ENCODE measurements around the gene ZBED3. TPM values are rescaled to one million over a fixed set of nuclear protein-coding genes. Genes with fewer than 3 reads are reported as not detected.

Gene ZBED3, protein sequence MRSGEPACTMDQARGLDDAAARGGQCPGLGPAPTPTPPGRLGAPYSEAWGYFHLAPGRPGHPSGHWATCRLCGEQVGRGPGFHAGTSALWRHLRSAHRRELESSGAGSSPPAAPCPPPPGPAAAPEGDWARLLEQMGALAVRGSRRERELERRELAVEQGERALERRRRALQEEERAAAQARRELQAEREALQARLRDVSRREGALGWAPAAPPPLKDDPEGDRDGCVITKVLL
- 23.0 TPM for polyA plus RNA-seq (2013)

- ChIA-PET POLR2A (interaction anchor here (1.5 kb wide), 1 partner anchor 10 kb away, joined by 6 read pairs; no protein-coding TSS in a partner anchor), CTCF (interaction anchor here (0.6 to 5.9 kb wide), 9 partner anchors 9 to 230 kb away, joined by 3 to 37 read pairs (median 3); no protein-coding TSS in a partner anchor)
- Histone ChIP-seq H3K27me3 (replicated peaks in 2 of 5; ENCODE audit: control insufficient read depth in 4 of 5, insufficient read depth in 5 of 5, low read length in 4 of 5) (no peaks in the 10 kb centered on the region), H3K27ac (ENCODE audit: insufficient read depth in 1 of 2, low read depth in 1 of 2, low read length in 2 of 2, poor library complexity in 1 of 2, severe bottlenecking in 2 of 2) (peak within 1 kb of the TSS; percentile 79 to 90), H3K9me3 (ENCODE audit: control extremely low read depth in 1 of 5, control insufficient read depth in 4 of 5, insufficient read depth in 2 of 5, low read depth in 1 of 5, low read length in 4 of 5) (no peaks in the 10 kb centered on the region), H3K4me1 (ENCODE audit: control extremely low read depth in 1 of 4, control insufficient read depth in 4 of 4, insufficient read depth in 4 of 4, low read length in 3 of 4) (peaks cover 15 to 29% (median 18%) of the 10 kb centered on the region in 4 experiments), H3K4me3 (ENCODE audit: control insufficient read depth in 1 of 7, extremely low read depth in 1 of 7, insufficient read depth in 4 of 7, low read depth in 2 of 7, low read length in 6 of 7) (peak within 1 kb of the TSS; percentile 74 to 98 (median 86)), H3K36me3 (ENCODE audit: control insufficient read depth in 4 of 4, insufficient read depth in 4 of 4, low read length in 3 of 4) (peaks cover 6 to 15% (median 13%) of the 10 kb centered on the region in 4 experiments)
- peak; percentile 87 to 96 (median 94) for DNase-seq
- 0% methylated on average over 61 of the region's 63 CpGs for WGBS (ENCODE audit: insufficient coverage)
Measured at GRCh38 chr5:77086689-77087483, at the start of gene ZBED3. Gene ZBED3 (minus strand): TSS chr5:77087285. CDS start chr5:77077878, 9,407 bp downstream.

DNA sequence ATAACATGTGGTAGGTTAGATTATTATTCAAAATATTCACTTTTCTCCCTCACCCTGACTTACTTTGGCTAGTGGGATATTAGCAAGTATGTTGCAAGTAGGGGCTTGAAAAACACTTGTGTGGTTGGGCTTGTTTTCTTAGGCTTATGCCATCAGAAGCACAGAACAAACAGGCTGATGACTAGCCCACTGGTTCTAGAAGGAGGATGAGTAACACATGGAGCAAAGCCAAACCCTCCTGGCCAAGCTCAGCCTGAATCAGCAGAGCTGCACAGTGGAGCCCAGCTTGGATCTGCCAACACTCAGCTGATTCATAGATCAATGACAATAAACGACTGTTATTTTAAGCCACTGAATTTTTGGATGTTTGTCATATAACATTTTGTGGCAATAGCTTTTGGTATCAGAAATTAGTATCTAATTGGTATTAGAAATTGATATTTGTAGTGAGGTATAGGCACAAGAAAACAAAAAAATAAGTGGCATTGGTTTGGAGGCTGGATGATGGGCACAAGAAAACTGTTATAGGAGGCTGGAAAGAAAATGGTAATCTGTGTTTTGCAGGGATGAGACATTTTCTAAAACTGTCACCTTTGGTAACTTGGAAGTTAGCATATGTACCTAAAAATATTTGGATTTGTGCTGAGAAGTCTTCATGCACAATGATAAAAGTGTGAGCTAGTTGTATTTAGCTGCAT lies 46.1 kb upstream of the ZBED3 start:
- ChIA-PET POLR2A (no interaction called here), CTCF (interaction anchor here (1.0 to 1.4 kb wide), 2 partner anchors 9 to 13 kb away, joined by 3 to 6 read pairs; no protein-coding TSS in a partner anchor)
- no peaks in the 10 kb centered on the region for H3K27me3 ChIP-seq (replicated peaks in 2 of 5; ENCODE audit: control insufficient read depth in 4 of 5, insufficient read depth in 5 of 5, low read length in 4 of 5)
- H3K27ac ChIP-seq (ENCODE audit: insufficient read depth in 1 of 2, low read depth in 1 of 2, low read length in 2 of 2, poor library complexity in 1 of 2, severe bottlenecking in 2 of 2): no peak overlapping the region
- H3K4me3 ChIP-seq (ENCODE audit: control insufficient read depth in 1 of 7, extremely low read depth in 1 of 7, insufficient read depth in 4 of 7, low read depth in 2 of 7, low read length in 6 of 7): no peak overlapping the region
- no peaks in the 10 kb centered on the region for H3K9me3 ChIP-seq (ENCODE audit: control extremely low read depth in 1 of 5, control insufficient read depth in 4 of 5, insufficient read depth in 2 of 5, low read depth in 1 of 5, low read length in 4 of 5)
- DNase-seq: no peak
- H3K36me3 ChIP-seq (ENCODE audit: control insufficient read depth in 4 of 4, insufficient read depth in 4 of 4, low read length in 3 of 4): peaks cover 0 to 1% (median 0%) of the 10 kb centered on the region in 4 experiments
- no CpG with 5 or more reads among the region's 1 CpG for WGBS (ENCODE audit: insufficient coverage)
- no peaks in the 10 kb centered on the region for H3K4me1 ChIP-seq (ENCODE audit: control extremely low read depth in 1 of 4, control insufficient read depth in 4 of 4, insufficient read depth in 4 of 4, low read length in 3 of 4)

DNA sequence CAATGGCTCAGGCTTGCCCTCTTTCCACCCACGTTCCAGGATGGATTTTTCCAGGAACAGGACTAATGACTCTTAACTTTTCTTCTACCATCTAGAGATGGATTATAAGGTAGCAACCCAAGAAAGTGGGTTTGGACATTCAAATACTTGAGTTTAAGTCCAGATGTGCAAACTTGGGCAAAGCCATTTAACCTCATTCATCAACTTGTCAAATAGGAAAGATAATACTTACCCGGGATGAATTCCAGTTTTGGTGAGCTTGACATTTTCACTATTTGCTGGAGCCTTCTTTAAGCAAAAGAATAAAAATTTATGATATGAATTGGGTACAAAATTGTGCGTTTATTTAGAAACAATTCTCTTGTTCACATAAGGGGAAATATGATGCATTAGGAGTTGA lies 44.3 kb upstream of the ZBED3 start:
- DNase-seq: no peak
- whole genome bisulfite sequencing (ENCODE audit: insufficient coverage): no CpG with 5 or more reads among the region's 3 CpGs
- Histone ChIP-seq H3K4me3 (ENCODE audit: control insufficient read depth in 1 of 7, extremely low read depth in 1 of 7, insufficient read depth in 4 of 7, low read depth in 2 of 7, low read length in 6 of 7) (no peak overlapping the region), H3K4me1 (ENCODE audit: control extremely low read depth in 1 of 4, control insufficient read depth in 4 of 4, insufficient read depth in 4 of 4, low read length in 3 of 4) (no peaks in the 10 kb centered on the region), H3K27ac (ENCODE audit: insufficient read depth in 1 of 2, low read depth in 1 of 2, low read length in 2 of 2, poor library complexity in 1 of 2, severe bottlenecking in 2 of 2) (no peak overlapping the region), H3K36me3 (ENCODE audit: control insufficient read depth in 4 of 4, insufficient read depth in 4 of 4, low read length in 3 of 4) (peaks cover 0 to 2% (median 0%) of the 10 kb centered on the region in 4 experiments), H3K27me3 (replicated peaks in 2 of 5; ENCODE audit: control insufficient read depth in 4 of 5, insufficient read depth in 5 of 5, low read length in 4 of 5) (no peaks in the 10 kb centered on the region), H3K9me3 (ENCODE audit: control extremely low read depth in 1 of 5, control insufficient read depth in 4 of 5, insufficient read depth in 2 of 5, low read depth in 1 of 5, low read length in 4 of 5) (no peaks in the 10 kb centered on the region)
- CTCF ChIA-PET: no interaction called here
- POLR2A ChIA-PET: no interaction called here

GRCh38 chr5:77129391-77129990 lies 42.4 kb upstream of the ZBED3 start:
- Histone ChIP-seq H3K36me3 (ENCODE audit: control insufficient read depth in 4 of 4, insufficient read depth in 4 of 4, low read length in 3 of 4) (peaks cover 0 to 2% (median 0%) of the 10 kb centered on the region in 4 experiments), H3K9me3 (ENCODE audit: control extremely low read depth in 1 of 5, control insufficient read depth in 4 of 5, insufficient read depth in 2 of 5, low read depth in 1 of 5, low read length in 4 of 5) (peaks cover 0 to 2% (median 0%) of the 10 kb centered on the region in 5 experiments), H3K4me3 (ENCODE audit: control insufficient read depth in 1 of 7, extremely low read depth in 1 of 7, insufficient read depth in 4 of 7, low read depth in 2 of 7, low read length in 6 of 7) (no peak overlapping the region), H3K27me3 (replicated peaks in 2 of 5; ENCODE audit: control insufficient read depth in 4 of 5, insufficient read depth in 5 of 5, low read length in 4 of 5) (no peaks in the 10 kb centered on the region), H3K4me1 (ENCODE audit: control extremely low read depth in 1 of 4, control insufficient read depth in 4 of 4, insufficient read depth in 4 of 4, low read length in 3 of 4) (no peaks in the 10 kb centered on the region), H3K27ac (ENCODE audit: insufficient read depth in 1 of 2, low read depth in 1 of 2, low read length in 2 of 2, poor library complexity in 1 of 2, severe bottlenecking in 2 of 2) (no peak overlapping the region)
- WGBS (ENCODE audit: insufficient coverage): 42% methylated on average over 4 of the region's 9 CpGs
- ChIA-PET POLR2A (no interaction called here), CTCF (interaction anchor here (1.0 to 2.2 kb wide), 9 partner anchors 8 to 926 kb away, joined by 3 to 7 read pairs (median 3); partner anchors contain the start of gene WDR41)
- DNase-seq: peak; percentile 51 to 77 (median 75)

- Histone ChIP-seq H3K4me3 (ENCODE audit: control insufficient read depth in 1 of 7, extremely low read depth in 1 of 7, insufficient read depth in 4 of 7, low read depth in 2 of 7, low read length in 6 of 7) (no peak overlapping the region), H3K4me1 (ENCODE audit: control extremely low read depth in 1 of 4, control insufficient read depth in 4 of 4, insufficient read depth in 4 of 4, low read length in 3 of 4) (no peaks in the 10 kb centered on the region), H3K27ac (ENCODE audit: insufficient read depth in 1 of 2, low read depth in 1 of 2, low read length in 2 of 2, poor library complexity in 1 of 2, severe bottlenecking in 2 of 2) (no peak overlapping the region), H3K9me3 (ENCODE audit: control extremely low read depth in 1 of 5, control insufficient read depth in 4 of 5, insufficient read depth in 2 of 5, low read depth in 1 of 5, low read length in 4 of 5) (peaks cover 0 to 10% (median 0%) of the 10 kb centered on the region in 5 experiments), H3K27me3 (replicated peaks in 2 of 5; ENCODE audit: control insufficient read depth in 4 of 5, insufficient read depth in 5 of 5, low read length in 4 of 5) (no peaks in the 10 kb centered on the region), H3K36me3 (ENCODE audit: control insufficient read depth in 4 of 4, insufficient read depth in 4 of 4, low read length in 3 of 4) (peaks cover 0 to 3% (median 1%) of the 10 kb centered on the region in 4 experiments)
- DNase-seq: no peak
- WGBS (ENCODE audit: insufficient coverage): 89% methylated on average over 1 of the region's 5 CpGs
- CTCF ChIA-PET: interaction anchor here (1.0 to 2.2 kb wide), 5 partner anchors 17 to 925 kb away, joined by 3 to 7 read pairs (median 3); partner anchors contain the start of gene WDR41
- POLR2A ChIA-PET: no interaction called here
Measured at GRCh38 chr5:77128411-77129061, 41.5 kb upstream of the ZBED3 start.

DNA sequence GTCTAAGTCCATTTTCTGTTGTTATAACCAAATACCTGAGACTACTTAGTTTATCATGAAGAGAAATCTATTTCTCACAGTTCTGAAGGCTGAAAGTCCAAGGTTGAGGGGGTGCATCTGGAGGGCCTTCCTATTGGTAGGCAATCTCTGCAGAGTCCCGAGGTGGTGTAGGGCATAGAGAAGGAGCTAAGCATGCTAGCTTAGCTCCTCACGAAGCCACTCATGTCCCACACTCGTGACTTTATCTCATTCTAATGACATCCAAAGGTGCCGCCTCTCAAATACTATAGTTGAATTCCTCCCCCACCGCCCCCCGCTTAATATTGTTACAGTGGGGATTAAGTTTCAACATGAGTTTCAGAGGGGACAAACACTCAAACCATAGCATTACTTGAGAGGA lies 36.0 kb upstream of the ZBED3 start:
- 100% methylated on average over 2 of the region's 6 CpGs for WGBS (ENCODE audit: insufficient coverage)
- POLR2A ChIA-PET: interaction anchor here (0.6 kb wide), 1 partner anchor 209 kb away, joined by 4 read pairs; no protein-coding TSS in a partner anchor
- Histone ChIP-seq H3K9me3 (ENCODE audit: control extremely low read depth in 1 of 5, control insufficient read depth in 4 of 5, insufficient read depth in 2 of 5, low read depth in 1 of 5, low read length in 4 of 5) (peaks cover 0 to 11% (median 0%) of the 10 kb centered on the region in 5 experiments), H3K4me1 (ENCODE audit: control extremely low read depth in 1 of 4, control insufficient read depth in 4 of 4, insufficient read depth in 4 of 4, low read length in 3 of 4) (no peaks in the 10 kb centered on the region), H3K36me3 (ENCODE audit: control insufficient read depth in 4 of 4, insufficient read depth in 4 of 4, low read length in 3 of 4) (peaks cover 0 to 23% (median 6%) of the 10 kb centered on the region in 4 experiments), H3K27me3 (replicated peaks in 2 of 5; ENCODE audit: control insufficient read depth in 4 of 5, insufficient read depth in 5 of 5, low read length in 4 of 5) (no peaks in the 10 kb centered on the region), H3K4me3 (ENCODE audit: control insufficient read depth in 1 of 7, extremely low read depth in 1 of 7, insufficient read depth in 4 of 7, low read depth in 2 of 7, low read length in 6 of 7) (no peak overlapping the region), H3K27ac (ENCODE audit: insufficient read depth in 1 of 2, low read depth in 1 of 2, low read length in 2 of 2, poor library complexity in 1 of 2, severe bottlenecking in 2 of 2) (no peak overlapping the region)
- CTCF ChIA-PET: interaction anchor here (1.3 kb wide), 1 partner anchor 46 kb away, joined by 6 read pairs; no protein-coding TSS in a partner anchor
- DNase-seq: no peak

Data from common myeloid progenitor, CD34-positive (primary cell).